SK-N-SH (cell line): ENCODE measurements around the gene NIPAL4. TPM values are rescaled to one million over a fixed set of nuclear protein-coding genes. Genes with fewer than 3 reads are reported as not detected.

Source experiments
- CTCF ChIA-PET: fragments of 300-600, 350-600 bp; formaldehyde crosslinking; extraction: SDS; loops from one replicate; lab custom pipeline; 2021; lab: Yijun Ruan, JAX
- POLR2A ChIA-PET: fragments of 350-600 bp; sonication (Branson Sonifier 250); formaldehyde crosslinking; extraction: SDS; loops from one replicate; lab custom pipeline; 2020; ENCODE audit warnings: antibody characterized with exemption, inconsistent platforms; lab: Yijun Ruan, JAX
- DNase-seq: peaks from one replicate; pipeline ENCODE4 v3.0.0; 2012
- H2AFZ ChIP-seq: fragments of 200-600 bp; sonication (generic); 2 replicates; pipeline ENCODE4 v1.8.1; 2016; ENCODE audit warnings: antibody characterized with exemption, mild to moderate bottlenecking, low read depth
- H3F3A ChIP-seq: fragments of 200-600 bp; sonication (generic); replicated peaks from 2 replicates; pipeline ENCODE3; 2016; ENCODE audit warnings: antibody characterized with exemption, mild to moderate bottlenecking; ENCODE audit not compliant: insufficient read depth
- H3K27ac ChIP-seq, 2 experiments: fragments of 200-500 bp in 1 of 2; fragments of 200-600 bp in 1 of 2; sonication (Bioruptor generic) in 1 of 2; sonication (generic), shearing (Covaris generic) in 1 of 2; 2 replicates each; pipeline versions ENCODE4 v1.5.1 to v1.6.1; 2014 to 2016; ENCODE audit warnings: low read depth in 2 of 2, inconsistent platforms in 1 of 2, low read length in 1 of 2, mild to moderate bottlenecking in 1 of 2, mixed read lengths in 1 of 2
- H3K27me3 ChIP-seq: fragments of 200-600 bp; sonication (generic), shearing (Covaris generic); 2 replicates; pipeline ENCODE4 v1.6.1; 2016; ENCODE audit warnings: mixed run types; ENCODE audit not compliant: insufficient read depth
- H3K36me3 ChIP-seq, 2 experiments: fragments of 200-500 bp in 1 of 2; fragments of 200-600 bp in 1 of 2; sonication (Bioruptor generic) in 1 of 2; sonication (generic) in 1 of 2; replicated peaks in 1 of 2; 2 replicates each; pipeline versions ENCODE3 to v1.5.1; 2014 to 2016; ENCODE audit warnings: low read length in 1 of 2, mild to moderate bottlenecking in 1 of 2; ENCODE audit not compliant: insufficient read depth in 2 of 2, control insufficient read depth in 1 of 2
- H3K4me1 ChIP-seq, 2 experiments: fragments of 200-500 bp in 1 of 2; fragments of 200-600 bp in 1 of 2; sonication (Bioruptor generic) in 1 of 2; sonication (generic), shearing (Covaris generic) in 1 of 2; 2 replicates each; pipeline versions ENCODE4 v1.5.1 to v1.6.1; 2014 to 2016; ENCODE audit warnings: low read depth in 1 of 2, low read length in 1 of 2, mixed run types in 1 of 2; ENCODE audit not compliant: insufficient read depth in 2 of 2, control insufficient read depth in 1 of 2
- H3K4me2 ChIP-seq: fragments of 200-600 bp; sonication (generic), shearing (Covaris generic); 2 replicates; pipeline ENCODE4 v1.6.1; 2017; ENCODE audit warnings: mixed run types
- H3K4me3 ChIP-seq, 2 experiments: fragments of 200-500 bp in 1 of 2; fragments of 200-600 bp in 1 of 2; sonication (Bioruptor generic) in 1 of 2; sonication (generic), shearing (Covaris generic) in 1 of 2; 2 replicates each; pipeline versions ENCODE4 v1.5.1 to v1.8.1; 2014 to 2016; ENCODE audit warnings: low read depth in 2 of 2, inconsistent platforms in 1 of 2, low read length in 1 of 2, mild to moderate bottlenecking in 1 of 2, mixed read lengths in 1 of 2, moderate library complexity in 1 of 2
- H3K79me2 ChIP-seq: fragments of 200-600 bp; sonication (generic); 2 replicates; pipeline ENCODE4 v1.8.1; 2017; ENCODE audit warnings: mild to moderate bottlenecking; ENCODE audit not compliant: insufficient read depth
- H3K9ac ChIP-seq: fragments of 200-600 bp; sonication (generic); 2 replicates; pipeline ENCODE4 v1.6.1; 2017; ENCODE audit warnings: mixed run types
- H3K9me2 ChIP-seq: fragments of 200-600 bp; sonication (generic); 2 replicates; pipeline ENCODE4 v1.6.1; 2017; ENCODE audit warnings: mixed run types
- H3K9me3 ChIP-seq: fragments of 200-600 bp; sonication (generic); 2 replicates; pipeline ENCODE4 v1.6.1; 2017; ENCODE audit warnings: mixed run types, mild to moderate bottlenecking, moderate library complexity
- H4K20me1 ChIP-seq: fragments of 200-600 bp; sonication (generic); 2 replicates; pipeline ENCODE4 v1.6.1; 2017; ENCODE audit warnings: mild to moderate bottlenecking, mixed run types; ENCODE audit not compliant: insufficient read depth
- CHD2 ChIP-seq: fragments of 150-350 bp; IDR thresholded peaks from 2 replicates; pipeline ENCODE4 v1.6.1; 2018; ENCODE audit warnings: low read length; ENCODE audit not compliant: partially characterized antibody
- CTCF ChIP-seq: fragments of 200-600 bp; sonication (generic); IDR thresholded peaks from 2 replicates; pipeline ENCODE4 v1.6.1; 2017; ENCODE audit warnings: antibody characterized with exemption, mild to moderate bottlenecking, moderate library complexity
- EP300 ChIP-seq, 2 experiments: IDR thresholded peaks; 2 replicates each; pipeline versions ENCODE4 v1.4.0 to v1.6.1; 2012; ENCODE audit warnings: borderline replicate concordance in 1 of 2, low read depth in 1 of 2, low read length in 1 of 2
- EZH2phosphoT487 ChIP-seq: fragments of 200-600 bp; sonication (generic); IDR thresholded peaks from 2 replicates; pipeline ENCODE4 v1.6.1; 2017; ENCODE audit warnings: low read depth, mixed run types, mild to moderate bottlenecking, antibody characterized with exemption, moderate library complexity, borderline replicate concordance
- FOSL2 ChIP-seq: IDR thresholded peaks from 2 replicates; pipeline ENCODE4 v1.4.0; 2012; ENCODE audit warnings: low read depth, mild to moderate bottlenecking, moderate library complexity, borderline replicate concordance
- FOXJ3 ChIP-seq: sonication (generic); formaldehyde crosslinking; IDR thresholded peaks from 2 replicates; pipeline ENCODE4 v1.5.1; 2020; ENCODE audit warnings: mild to moderate bottlenecking, missing genetic modification reagents
- FOXM1 ChIP-seq: IDR thresholded peaks from 2 replicates; pipeline ENCODE4 v1.4.0; 2012; ENCODE audit warnings: low read depth, mild to moderate bottlenecking
- GABPA ChIP-seq: IDR thresholded peaks from 2 replicates; pipeline ENCODE4 v1.4.0; 2012; ENCODE audit warnings: low read depth, mild to moderate bottlenecking
- GATA2 ChIP-seq: sonication (generic); formaldehyde crosslinking; IDR thresholded peaks from 2 replicates; pipeline ENCODE4 v1.5.0; 2020; ENCODE audit warnings: mild to moderate bottlenecking, missing genetic modification reagents
- MAX ChIP-seq: IDR thresholded peaks from 2 replicates; pipeline ENCODE4 v1.4.0; 2012; ENCODE audit warnings: low read depth
- NFIC ChIP-seq: IDR thresholded peaks from 2 replicates; pipeline ENCODE4 v1.4.0; 2012; ENCODE audit warnings: borderline replicate concordance
- NRF1 ChIP-seq: IDR thresholded peaks from 2 replicates; pipeline ENCODE4 v1.6.1; 2012; ENCODE audit warnings: low read depth, mild to moderate bottlenecking, low read length
- POLR2AphosphoS5 ChIP-seq: IDR thresholded peaks from 2 replicates; pipeline ENCODE4 v1.6.1; 2012; ENCODE audit warnings: low read depth, low read length
- RAD21 ChIP-seq: IDR thresholded peaks from 2 replicates; pipeline ENCODE4 v1.6.1; 2012; ENCODE audit warnings: mild to moderate bottlenecking, low read length
- RCOR1 ChIP-seq: fragments of 150-350 bp; IDR thresholded peaks from 2 replicates; pipeline ENCODE4 v1.6.1; 2017; ENCODE audit warnings: antibody characterized with exemption, low read length
- RXRA ChIP-seq: IDR thresholded peaks from 2 replicates; pipeline ENCODE4 v1.4.0; 2012; ENCODE audit warnings: low read depth, mild to moderate bottlenecking, borderline replicate concordance
- SMC3 ChIP-seq: IDR thresholded peaks from 2 replicates; pipeline ENCODE4 v1.6.1; 2012; ENCODE audit warnings: low read depth, low read length, improper control_type of control experiment
- TEAD4 ChIP-seq: IDR thresholded peaks from 2 replicates; pipeline ENCODE4 v1.4.0; 2012; ENCODE audit warnings: mild to moderate bottlenecking, borderline replicate concordance; ENCODE audit not compliant: insufficient read depth
- USF1 ChIP-seq: IDR thresholded peaks from 2 replicates; pipeline ENCODE4 v1.4.0; 2012; ENCODE audit warnings: low read depth, borderline replicate concordance
- USF2 ChIP-seq: fragments of 150-350 bp; IDR thresholded peaks from 2 replicates; pipeline ENCODE4 v1.6.1; 2017; ENCODE audit warnings: antibody characterized with exemption, low read length, low read depth, borderline replicate concordance
- WGBS: methylation state at CpG from one replicate; pipeline ENCODE4 v1.1.6; 2017; ENCODE audit warnings: low lambda C conversion rate; 5-methylcytosine and 5-hydroxymethylcytosine counted together
- polyA plus RNA-seq, 3 experiments: library from polyadenylated mRNA; depleted of rRNA; stranded (reverse); fragments of >200 nt; gene quantifications; 2 replicates each; pipeline ENCODE4 v1.2.3, GENCODE V29; 2012

The NIPAL4 gene
- polyA plus RNA-seq, 1 of the 3 experiments (the other 2 are of a cell fraction), result 2.3 TPM

GRCh38 chr5:157458835-157459234 is 1.2 kb upstream of the NIPAL4 start:
- H2AFZ ChIP-seq, result no peak overlapping the region
- H3K27me3 ChIP-seq, result no peaks in the 10 kb centered on the region
- no peaks in the 10 kb centered on the region for H3K9me2 ChIP-seq
- H3K4me3 ChIP-seq, result no peak overlapping the region
- DNase-seq, result no peak
- H3K79me2 ChIP-seq, result peaks cover 13% of the 10 kb centered on the region
- H3F3A ChIP-seq, result peaks cover 7% of the 10 kb centered on the region
- H3K4me1 ChIP-seq, result peaks cover 4 to 11% of the 10 kb centered on the region in 2 experiments; a peak in 3 of 4 replicates
- H3K27ac ChIP-seq, result no peak overlapping the region
- no peaks in the 10 kb centered on the region for H3K9me3 ChIP-seq
- CTCF ChIA-PET, result interaction anchor here (1.2 to 5.4 kb wide), 4 partner anchors 9 to 131 kb away, joined by 3 to 32 read pairs (median 6); no protein-coding TSS in a partner anchor
- WGBS, result 93% methylated on average over 5 of the region's 5 CpGs
- TF ChIP-seq GABPA (no peak), NRF1 (no peak), RXRA (no peak), FOXJ3 (CRISPR knock-in tag) (no peak), CTCF (no peak), RCOR1 (no peak), POLR2AphosphoS5 (no peak), EP300 (IDR thresholded peaks at IDR 0.05; ENCODE audit: borderline replicate concordance in 1 of 2, low read depth in 1 of 2, low read length in 1 of 2) (no peak), RAD21 (no peak), MAX (no peak), SMC3 (no peak), TEAD4 (no peak), USF1 (no peak)
- no peak overlapping the region for H3K4me2 ChIP-seq
- H3K36me3 ChIP-seq, result no peaks in the 10 kb centered on the region
- H4K20me1 ChIP-seq, result no peaks in the 10 kb centered on the region
- POLR2A ChIA-PET, result no interaction called here
- H3K9ac ChIP-seq, result no peak overlapping the region

- Histone ChIP-seq H3F3A (peaks cover 20% of the 10 kb centered on the region), H3K27ac (no peak overlapping the region), H3K4me2 (peak overlapping the region; percentile 94), H3K36me3 (no peaks in the 10 kb centered on the region), H3K4me3 (peak overlapping the region; percentile 62 to 65; a peak in 2 of 4 replicates), H3K9ac (peak overlapping the region; percentile 66; the same call in 1 of the 2 replicates), H2AFZ (no peak overlapping the region; the same call in 1 of the 2 replicates), H4K20me1 (no peaks in the 10 kb centered on the region), H3K27me3 (no peaks in the 10 kb centered on the region), H3K9me3 (no peaks in the 10 kb centered on the region), H3K79me2 (peaks cover 13% of the 10 kb centered on the region), H3K9me2 (no peaks in the 10 kb centered on the region), H3K4me1 (peaks cover 11 to 14% of the 10 kb centered on the region in 2 experiments; a peak in 3 of 4 replicates)
- ChIA-PET CTCF (interaction anchor here (1.0 to 5.4 kb wide), 8 partner anchors 8 to 282 kb away, joined by 3 to 32 read pairs (median 6); no protein-coding TSS in a partner anchor), POLR2A (interaction anchor here (0.6 kb wide), 1 partner anchor 950 kb away, joined by 3 read pairs; no protein-coding TSS in a partner anchor)
- 93% methylated on average over 2 of the region's 4 CpGs for WGBS
- TF ChIP-seq FOXM1 (no peak), NFIC (no peak), EP300 (IDR thresholded peaks at IDR 0.05; ENCODE audit: borderline replicate concordance in 1 of 2, low read depth in 1 of 2, low read length in 1 of 2) (no peak), GATA2 (CRISPR knock-in tag) (no peak), EZH2phosphoT487 (no peak), USF2 (no peak), FOSL2 (no peak), MAX (no peak), CHD2 (no peak)
- DNase-seq, result no peak
Measured at GRCh38 chr5:157460921-157461792, 1.1 kb downstream of the NIPAL4 start.
